CD4-positive, alpha-beta T cell treated with Interleukin-15 for 1 hour (primary cell): ENCODE measurements around the gene CCL23.
A peak's percentile ranks its signal among the peaks of the same experiment; 100 is the strongest.
"Not testable (repeated sequence)": the region's sequence is repeated elsewhere in the genome, so short reads cannot be mapped to it uniquely, and the experiment has no call there.

Experiments used
- DNase-seq: peaks from one replicate; pipeline ENCODE4 v3.0.0-alpha.2; 2020

Gene CCL23

DNA sequence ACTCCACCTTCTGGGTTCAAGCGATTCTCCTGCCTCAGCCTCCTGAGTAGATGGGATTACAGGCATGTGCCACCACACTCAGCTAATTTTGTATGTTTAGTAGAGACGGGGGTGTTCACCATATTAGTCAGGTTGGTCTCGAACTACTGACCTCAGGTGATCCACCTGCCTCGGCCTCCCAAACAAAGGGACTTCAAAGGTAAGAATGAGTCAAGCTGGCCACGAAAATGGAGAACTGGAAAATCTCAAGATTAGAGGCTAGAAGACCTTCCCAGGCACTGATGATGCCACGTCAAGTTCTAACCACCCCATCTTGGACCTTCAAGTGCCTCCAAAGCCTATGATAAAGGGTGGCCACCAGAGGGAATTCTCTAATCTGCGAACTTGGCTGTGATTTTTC, 15.1 kb downstream of the CCL23 start:
- DNase-seq, result no peak

DNA sequence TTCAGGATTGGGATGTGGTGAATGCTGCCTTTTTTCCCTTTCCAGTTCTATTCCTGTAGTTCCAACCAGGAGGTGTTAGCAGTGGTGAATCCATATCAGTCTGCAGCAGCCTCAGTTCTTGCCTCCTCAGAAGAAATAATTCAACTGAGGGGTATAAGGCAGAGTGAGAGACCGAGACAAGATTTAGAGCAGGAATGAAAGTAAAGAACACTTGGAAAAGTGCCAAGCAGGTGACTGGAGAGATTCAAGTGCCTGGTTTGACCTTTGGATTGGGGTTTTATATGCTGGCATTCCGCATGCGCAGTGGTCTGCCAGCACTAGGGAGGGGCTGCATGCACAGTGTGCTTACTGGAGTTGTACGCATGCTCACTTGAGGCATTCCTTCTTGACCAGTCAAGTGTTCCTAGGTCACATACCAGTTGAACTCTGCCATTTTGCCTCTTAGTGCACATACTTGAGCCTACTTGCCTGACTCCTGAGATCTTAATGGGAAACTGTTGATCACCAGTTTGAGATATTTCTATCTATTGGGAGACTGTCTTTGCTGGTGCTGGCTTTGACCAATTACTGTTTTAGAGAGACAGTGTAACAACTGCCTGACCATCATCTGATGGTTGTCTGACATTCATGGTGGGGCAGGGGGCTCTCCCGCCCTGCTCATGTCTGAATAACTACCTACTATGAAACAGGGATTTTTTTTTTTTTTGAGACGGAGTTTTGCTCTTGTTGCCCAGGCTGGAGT, 15.7 kb downstream of the CCL23 start:
- no peak for DNase-seq

GRCh38 chr17:36001110-36001771, 16.5 kb downstream of the CCL23 start, which contains the start of gene CCL15:
CCL15 (minus strand) TSS chr17:36001553; CDS start chr17:36001492, 61 bp downstream.
- no peak for DNase-seq

DNA sequence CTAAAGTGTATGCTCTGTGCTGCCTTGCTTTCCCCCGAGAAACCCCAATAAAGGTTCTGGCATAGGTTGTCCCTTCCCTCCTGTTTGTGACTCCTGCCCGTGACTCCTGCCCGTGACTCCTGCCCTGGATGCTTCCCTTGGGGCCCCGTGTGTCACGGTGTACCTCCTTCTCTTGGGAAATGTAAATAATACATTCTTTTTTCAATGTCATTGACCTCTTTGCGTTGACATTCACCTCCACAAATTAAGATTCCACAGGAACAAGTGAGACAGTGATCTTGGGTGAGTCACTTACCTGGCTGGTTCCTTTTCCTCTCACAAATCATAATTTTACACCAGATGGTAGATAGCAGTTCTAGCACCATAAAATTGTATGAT, 17.1 kb downstream of the CCL23 start:
- DNase-seq, result no peak

DNA sequence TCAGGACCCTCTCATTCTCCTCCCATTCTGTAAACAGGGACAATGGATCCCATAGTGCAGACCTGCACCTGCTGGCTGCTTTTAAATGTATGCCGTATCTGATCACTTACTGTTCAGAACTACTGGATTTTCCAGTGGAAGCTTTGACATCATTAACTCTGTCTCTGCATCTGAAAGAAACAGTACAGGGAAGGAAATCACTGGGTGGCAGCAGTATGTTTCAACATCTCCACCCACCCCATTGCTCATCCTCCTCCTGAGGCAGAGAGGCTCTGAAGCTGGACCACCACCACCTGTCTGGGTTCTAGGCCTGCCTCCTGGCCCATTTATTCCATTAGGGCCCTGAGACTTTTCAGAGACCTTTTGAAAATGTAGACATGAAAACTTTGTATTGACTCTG, 19.0 kb downstream of the CCL23 start:
- DNase-seq, result no peak

- no peak for DNase-seq
These were observed 19.7 kb downstream of the CCL23 start for GRCh38 chr17:35998018-35998545.

DNA sequence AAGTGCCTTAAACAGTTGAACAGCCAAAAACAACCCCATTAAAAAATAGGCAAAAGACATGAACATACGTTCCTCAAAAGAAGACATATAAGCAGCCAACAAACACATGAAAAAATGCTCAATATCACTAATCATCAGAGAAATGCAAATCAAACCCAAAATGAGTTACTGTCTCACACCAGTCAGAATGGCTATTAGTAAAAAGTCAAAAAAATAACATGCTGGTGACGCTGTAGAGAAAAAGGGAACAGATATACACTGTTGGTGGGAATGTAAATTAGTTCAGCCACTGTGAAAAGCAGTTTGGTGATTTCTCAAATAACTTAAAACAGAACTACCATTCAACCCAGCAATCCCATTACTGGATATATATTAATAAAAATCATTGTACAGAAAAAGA, 22.4 kb downstream of the CCL23 start:
- not testable (repeated sequence) for DNase-seq

GRCh38 chr17:35991075-35991474, 26.7 kb downstream of the CCL23 start:
- DNase-seq, result no peak

DNA sequence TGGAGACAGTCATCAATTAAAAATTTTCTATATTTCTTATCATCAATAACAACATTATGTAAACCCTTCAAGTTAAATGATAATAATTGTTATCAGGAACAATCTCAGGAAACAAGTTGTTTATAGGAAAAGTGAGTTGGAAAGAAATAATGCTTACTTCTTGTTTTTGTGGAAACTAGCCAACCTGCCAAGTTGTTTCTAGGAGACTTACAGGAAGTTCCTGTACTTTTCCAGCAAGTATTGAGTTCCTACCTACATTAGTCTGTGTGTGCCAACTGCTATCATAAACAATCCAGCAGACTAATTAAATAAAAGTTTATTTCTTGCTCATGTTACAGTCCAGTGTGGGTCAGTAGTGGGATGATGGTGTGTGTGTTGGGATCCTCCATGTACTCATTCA, 29.6 kb downstream of the CCL23 start:
- no peak for DNase-seq

DNA sequence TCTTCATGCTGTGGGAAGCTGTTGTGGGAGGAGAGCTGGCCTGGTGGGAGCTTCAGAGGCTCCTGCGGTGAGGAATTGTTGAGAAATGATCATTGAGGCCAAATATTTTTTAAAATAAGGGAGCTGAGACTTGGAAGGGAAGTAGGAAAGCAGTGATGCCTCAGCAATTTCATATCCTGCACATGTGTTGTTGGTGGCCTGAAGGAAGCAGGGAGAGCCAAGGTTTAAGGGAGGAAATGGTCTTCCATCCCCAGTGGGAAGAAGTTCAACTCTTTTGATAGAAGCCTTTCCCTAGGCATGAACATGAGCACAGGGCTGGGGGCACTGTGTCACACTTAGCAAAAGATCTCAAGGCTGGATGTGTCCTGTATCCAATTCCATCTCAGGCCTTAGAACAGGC, 31.1 kb downstream of the CCL23 start, which contains the start of gene CCL14:
CCL14 (minus strand) TSS at position 87 of the 400 bp plus-strand sequence; CDS start at position 7, 80 bp downstream.
- DNase-seq, result no peak

DNA sequence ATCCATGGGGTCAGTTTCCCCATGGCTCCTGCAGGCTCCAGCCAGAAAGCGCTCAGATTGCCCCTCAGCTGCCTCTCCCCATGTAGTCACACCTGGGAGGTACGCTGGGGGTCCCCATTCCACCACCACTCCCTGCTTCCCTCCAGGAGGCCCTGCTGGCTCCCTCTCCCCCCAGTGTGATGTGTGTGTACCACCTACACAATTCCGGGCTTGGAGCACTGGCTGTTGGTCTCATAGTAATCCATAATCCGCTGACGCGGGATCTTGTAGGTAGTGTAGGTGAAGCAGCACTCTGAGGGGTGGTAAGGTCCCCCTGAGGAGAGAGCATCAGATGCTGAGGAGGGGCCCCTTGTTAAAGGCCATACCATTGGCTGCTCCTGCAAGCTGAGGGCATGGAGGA, 33.6 kb downstream of the CCL23 start:
- no peak for DNase-seq

GRCh38 chr17:35982409-35983191, 35.2 kb downstream of the CCL23 start:
- no peak for DNase-seq

- DNase-seq, result no peak
These were observed 35.9 kb downstream of the CCL23 start for GRCh38 chr17:35981908-35982330.

DNA sequence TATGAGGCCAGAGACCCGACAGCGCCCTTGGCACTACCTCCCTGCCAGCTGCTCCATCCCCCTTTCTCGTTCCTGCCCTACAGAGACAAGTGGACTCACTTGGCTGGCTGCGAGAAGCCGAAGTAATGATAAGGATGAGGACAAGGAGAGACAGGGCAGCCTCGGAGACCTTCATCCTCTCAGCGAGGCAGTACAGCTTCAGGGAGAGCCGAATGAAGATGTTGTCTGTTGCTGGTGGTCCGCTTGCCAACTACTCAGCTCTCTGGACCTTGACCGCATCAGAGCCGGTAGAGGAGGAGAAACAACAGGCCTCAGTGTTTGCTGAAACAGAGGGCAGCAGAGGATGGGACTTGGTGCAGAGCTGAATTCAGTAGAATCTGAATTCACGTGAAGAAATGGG, 36.5 kb downstream of the CCL23 start, which contains the start of gene CCL16:
CCL16 (minus strand) TSS at position 252 of the 400 bp plus-strand sequence; CDS start at position 175, 77 bp downstream.
- no peak for DNase-seq

DNA sequence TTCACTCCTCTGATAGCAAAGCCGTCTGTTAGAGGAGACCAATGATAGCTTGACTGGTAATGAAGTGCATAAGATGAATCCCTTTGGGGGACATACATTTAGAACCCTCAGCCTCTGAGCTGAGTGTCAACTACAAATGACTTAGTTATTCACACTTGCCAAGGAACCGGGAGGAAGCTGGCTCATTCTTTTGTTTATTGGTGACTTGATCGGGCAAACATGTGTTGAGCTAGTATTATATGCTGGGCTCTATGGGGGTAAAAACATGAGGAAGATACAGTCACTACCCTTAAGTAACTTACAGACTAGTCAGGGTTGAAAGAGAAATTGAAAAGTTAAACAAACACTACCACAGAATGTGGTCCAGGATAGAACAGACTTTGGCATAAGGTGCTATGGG, 39.4 kb downstream of the CCL23 start:
- no peak for DNase-seq

DNA sequence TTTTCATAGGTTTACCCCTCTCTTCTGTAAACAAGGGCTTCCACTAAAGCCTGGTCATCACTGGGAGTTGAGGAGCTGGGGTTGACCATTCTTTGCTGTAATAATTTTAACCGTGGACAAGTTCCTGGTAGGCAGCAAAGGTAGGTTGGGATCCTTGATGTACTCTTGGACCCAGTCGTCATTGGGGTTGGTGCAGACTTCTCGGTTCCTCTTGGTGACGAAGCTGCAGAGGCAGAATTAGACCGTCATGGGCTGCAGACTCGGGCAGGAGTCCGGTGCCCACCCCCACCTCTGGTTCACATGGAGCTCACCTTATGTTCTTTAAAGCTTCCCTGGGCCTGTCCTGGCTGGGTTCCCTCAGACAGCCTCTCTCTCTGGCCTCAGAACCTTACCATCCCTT, 40.3 kb downstream of the CCL23 start:
- no peak for DNase-seq

- no peak for DNase-seq
These were observed 44.2 kb downstream of the CCL23 start for GRCh38 chr17:35973333-35974260.

DNA sequence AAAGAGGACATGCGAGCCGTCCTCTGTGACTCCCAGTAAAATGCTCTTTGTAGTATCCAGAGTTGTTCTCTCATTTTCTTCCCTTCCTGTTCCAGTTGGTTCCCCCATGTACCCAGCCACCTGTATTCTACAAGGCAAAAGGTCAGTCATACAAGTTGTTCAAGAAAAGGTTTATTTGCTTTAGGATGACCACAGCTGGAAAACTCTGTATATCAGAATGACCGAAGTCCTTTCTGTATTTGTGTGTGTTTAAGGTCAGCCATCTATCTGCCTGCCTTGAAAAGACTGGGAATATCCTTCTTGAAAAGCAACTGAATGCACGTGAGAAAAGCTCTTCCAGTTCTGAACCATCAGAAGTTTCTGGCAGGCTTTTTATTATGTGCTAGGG, 44.8 kb downstream of the CCL23 start:
- DNase-seq, result no peak

- no peak for DNase-seq
These were observed 45.2 kb downstream of the CCL23 start for GRCh38 chr17:35972535-35972934.

GRCh38 chr17:35972066-35972465, 45.7 kb downstream of the CCL23 start:
- DNase-seq, result no peak

DNA sequence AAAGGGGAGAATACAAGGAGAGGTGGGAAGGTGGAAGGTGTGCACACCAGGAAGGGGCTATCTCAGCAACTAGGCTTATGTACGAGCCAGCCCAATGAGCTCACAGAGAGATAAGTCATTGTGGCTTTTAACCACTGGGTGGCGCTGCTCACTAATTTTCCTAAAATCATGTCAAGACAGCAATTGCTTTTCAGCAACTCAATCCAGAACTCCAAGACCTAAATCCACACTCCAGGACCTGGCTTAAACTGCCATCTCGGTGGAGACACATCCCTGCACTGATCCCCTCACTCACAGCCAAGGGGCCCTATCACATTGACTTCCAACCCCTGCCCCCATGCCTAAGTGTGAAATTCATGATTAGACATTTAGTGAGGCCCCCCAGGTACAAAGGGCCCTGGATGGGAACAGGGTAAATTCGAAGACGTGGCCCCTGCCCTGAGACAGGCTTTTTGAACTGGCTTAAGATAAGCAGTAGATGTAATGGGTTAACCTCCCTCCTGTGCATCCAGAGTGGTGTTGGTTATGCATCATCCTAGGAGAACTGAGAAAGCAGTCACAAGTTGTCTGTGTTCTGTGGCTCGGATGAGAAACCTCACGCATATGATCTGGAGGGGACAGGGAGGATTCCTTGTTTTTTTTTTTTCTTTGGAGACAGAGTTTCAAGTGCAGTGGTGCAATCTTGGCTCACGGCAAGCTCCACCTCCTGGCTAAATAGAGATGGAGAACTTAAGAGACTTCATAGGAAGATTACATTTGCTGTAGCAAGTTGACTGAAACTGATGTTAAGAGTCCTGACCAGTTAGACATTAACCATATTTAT, 48.0 kb downstream of the CCL23 start:
- DNase-seq, result peak; percentile 65
